ENCODE results near the gene CCNB2.

DNA sequence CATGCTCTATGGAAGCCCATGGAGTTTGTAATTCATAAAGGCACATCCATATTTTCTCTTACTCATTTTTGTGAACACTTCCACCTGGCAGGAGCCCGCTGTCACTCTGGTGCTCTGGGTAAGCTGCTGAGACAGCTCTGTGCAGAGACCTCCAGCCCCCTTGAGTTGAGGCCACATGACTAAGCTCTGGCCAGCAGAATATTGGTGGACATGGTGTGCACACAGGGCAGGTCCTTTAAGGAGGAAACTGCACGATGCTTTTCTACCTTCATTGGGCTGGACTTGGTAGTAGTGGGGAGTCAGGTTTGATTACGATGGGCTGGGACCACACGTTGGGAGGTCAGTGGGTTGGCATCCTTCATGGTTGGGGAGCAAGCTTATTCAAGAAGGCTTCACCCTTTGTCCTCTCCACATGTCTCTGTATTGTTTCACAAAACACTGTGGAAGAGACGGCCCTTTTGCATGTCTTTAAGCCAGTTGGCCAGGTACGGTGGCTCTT is 29.0 kb downstream of the CCNB2 start:
- TF ChIP-seq SIN3A (IDR thresholded peaks at IDR 0.05; ENCODE audit: borderline replicate concordance, low read depth, low read length) (no peak), SMC3 (IDR thresholded peaks at IDR 0.05; ENCODE audit: low read depth, low read length) (no peak), NRF1 (IDR thresholded peaks at IDR 0.05; ENCODE audit: low read depth, low read length) (no peak), ZBTB33 (IDR thresholded peaks at IDR 0.05; ENCODE audit: borderline replicate concordance, low read depth) (no peak), CHD2 (IDR thresholded peaks at IDR 0.05; ENCODE audit: low read length, partially characterized antibody) (no peak), MAX (IDR thresholded peaks at IDR 0.05; ENCODE audit: low read depth) (no peak), RCOR1 (IDR thresholded peaks at IDR 0.05; ENCODE audit: low read length) (no peak), JUND (IDR thresholded peaks at IDR 0.05) (no peak), GABPA (IDR thresholded peaks at IDR 0.05; ENCODE audit: low read depth) (no peak), RFX5 (IDR thresholded peaks at IDR 0.05; ENCODE audit: low read length) (no peak), EZH2phosphoT487 (IDR thresholded peaks at IDR 0.05; ENCODE audit: borderline replicate concordance, low read depth) (no peak)
- TF ChIP-seq, protein P1, sequence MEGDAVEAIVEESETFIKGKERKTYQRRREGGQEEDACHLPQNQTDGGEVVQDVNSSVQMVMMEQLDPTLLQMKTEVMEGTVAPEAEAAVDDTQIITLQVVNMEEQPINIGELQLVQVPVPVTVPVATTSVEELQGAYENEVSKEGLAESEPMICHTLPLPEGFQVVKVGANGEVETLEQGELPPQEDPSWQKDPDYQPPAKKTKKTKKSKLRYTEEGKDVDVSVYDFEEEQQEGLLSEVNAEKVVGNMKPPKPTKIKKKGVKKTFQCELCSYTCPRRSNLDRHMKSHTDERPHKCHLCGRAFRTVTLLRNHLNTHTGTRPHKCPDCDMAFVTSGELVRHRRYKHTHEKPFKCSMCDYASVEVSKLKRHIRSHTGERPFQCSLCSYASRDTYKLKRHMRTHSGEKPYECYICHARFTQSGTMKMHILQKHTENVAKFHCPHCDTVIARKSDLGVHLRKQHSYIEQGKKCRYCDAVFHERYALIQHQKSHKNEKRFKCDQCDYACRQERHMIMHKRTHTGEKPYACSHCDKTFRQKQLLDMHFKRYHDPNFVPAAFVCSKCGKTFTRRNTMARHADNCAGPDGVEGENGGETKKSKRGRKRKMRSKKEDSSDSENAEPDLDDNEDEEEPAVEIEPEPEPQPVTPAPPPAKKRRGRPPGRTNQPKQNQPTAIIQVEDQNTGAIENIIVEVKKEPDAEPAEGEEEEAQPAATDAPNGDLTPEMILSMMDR (IDR thresholded peaks at IDR 0.05): no peak
- TF ChIP-seq, protein P2, sequence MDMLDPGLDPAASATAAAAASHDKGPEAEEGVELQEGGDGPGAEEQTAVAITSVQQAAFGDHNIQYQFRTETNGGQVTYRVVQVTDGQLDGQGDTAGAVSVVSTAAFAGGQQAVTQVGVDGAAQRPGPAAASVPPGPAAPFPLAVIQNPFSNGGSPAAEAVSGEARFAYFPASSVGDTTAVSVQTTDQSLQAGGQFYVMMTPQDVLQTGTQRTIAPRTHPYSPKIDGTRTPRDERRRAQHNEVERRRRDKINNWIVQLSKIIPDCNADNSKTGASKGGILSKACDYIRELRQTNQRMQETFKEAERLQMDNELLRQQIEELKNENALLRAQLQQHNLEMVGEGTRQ (IDR thresholded peaks at IDR 0.05; ENCODE audit: borderline replicate concordance, low read depth, low read length): no peak
